MCF 10A (cell line): Measurements from ENCODE around the gene PLEKHJ1. TPM values are rescaled to one million over a fixed set of nuclear protein-coding genes. Genes with fewer than 3 reads are reported as not detected.

ENCODE experiments used
- BruUV-seq: library from RNA; stranded (reverse); fragments of 400-500 nt; replicated peaks from 2 replicates; lab custom pipeline; 2021; lab: Mats Ljungman, UMichigan
- CTCF ChIA-PET: fragments of 300-600 bp; sonication (Branson Sonifier 250); formaldehyde crosslinking; extraction: SDS; loops from one replicate; lab custom pipeline; 2021; ENCODE audit warnings: antibody characterized with exemption, inconsistent platforms; lab: Yijun Ruan, JAX
- POLR2A ChIA-PET: fragments of 300-600, 350-650 bp; sonication (Branson Sonifier 250); formaldehyde crosslinking; extraction: SDS; loops from one replicate; lab custom pipeline; 2020; ENCODE audit warnings: antibody characterized with exemption, inconsistent platforms; lab: Yijun Ruan, JAX
- DNase-seq: peaks from one replicate; pipeline ENCODE4 v3.0.0-alpha.2; 2018; ENCODE audit not compliant: unreplicated experiment
- H3K27ac Mint-ChIP-seq: one replicate; pipeline ENCODE4 v1.8.0; 2022; ENCODE audit warnings: mild to moderate bottlenecking, low read depth, mixed read lengths; ENCODE audit not compliant: unreplicated experiment
- H3K27me3 Mint-ChIP-seq: one replicate; pipeline ENCODE4 v1.8.0; 2022; ENCODE audit warnings: mixed read lengths; ENCODE audit not compliant: insufficient read depth, unreplicated experiment
- H3K36me3 Mint-ChIP-seq: one replicate; pipeline ENCODE4 v1.8.0; 2022; ENCODE audit warnings: mild to moderate bottlenecking, moderate library complexity, mixed read lengths; ENCODE audit not compliant: insufficient read depth, unreplicated experiment
- H3K4me1 Mint-ChIP-seq: one replicate; pipeline ENCODE4 v1.8.0; 2022; ENCODE audit warnings: mixed read lengths; ENCODE audit not compliant: insufficient read depth, unreplicated experiment
- H3K4me3 Mint-ChIP-seq: one replicate; pipeline ENCODE4 v1.8.0; 2022; ENCODE audit warnings: mild to moderate bottlenecking, moderate library complexity, mixed read lengths; ENCODE audit not compliant: unreplicated experiment
- H3K9me3 Mint-ChIP-seq: one replicate; pipeline ENCODE4 v1.8.0; 2022; ENCODE audit warnings: mixed read lengths; ENCODE audit not compliant: unreplicated experiment
- CTCF ChIP-seq: fragments of 200-600 bp; IDR thresholded peaks from one replicate; pipeline ENCODE4 v1.8.0; 2022; ENCODE audit warnings: antibody characterized with exemption, mild to moderate bottlenecking; ENCODE audit not compliant: unreplicated experiment
- intact Hi-C: fragments of 100-400 bp; cut with micrococcal nuclease; formaldehyde crosslinking; loops from 2 replicates; pipeline ENCODE4 v1.14.1; 2022
- total RNA-seq: library from RNA; stranded (reverse); gene quantifications from 2 replicates; pipeline ENCODE4 v1.2.3, GENCODE V29; 2022

The PLEKHJ1 gene
- total RNA-seq, 1 experiment from 2014 or later, result 54.1 TPM

- Mint-ChIP-seq H3K36me3 (peaks cover 53% of the 10 kb centered on the region), H3K27ac (no peak overlapping the region), H3K4me1 (peaks cover 4% of the 10 kb centered on the region), H3K4me3 (no peak overlapping the region), H3K9me3 (no peaks in the 10 kb centered on the region), H3K27me3 (no peaks in the 10 kb centered on the region)
- ChIA-PET POLR2A (interaction anchor here (2.0 kb wide), 1 partner anchor 10 kb away, joined by 6 read pairs; the partner anchor contains the start of gene PLEKHJ1), CTCF (interaction anchor here (0.5 kb wide), 1 partner anchor 1296 kb away, joined by 3 read pairs; no protein-coding TSS in a partner anchor)
- intact Hi-C loops, result no loop called here
- DNase-seq, result no peak
- BruUV-seq, result no TSS peak
- no peak for TF ChIP-seq CTCF
Measured at GRCh38 chr19:2225415-2226050, 10.6 kb downstream of the PLEKHJ1 start.

- no peak overlapping the region for H3K27ac Mint-ChIP-seq
- POLR2A ChIA-PET, result interaction anchor here (2.0 kb wide), 1 partner anchor 11 kb away, joined by 6 read pairs; the partner anchor contains the start of gene PLEKHJ1
Measured at GRCh38 chr19:2224754-2225349, 11.3 kb downstream of the PLEKHJ1 start.

DNA sequence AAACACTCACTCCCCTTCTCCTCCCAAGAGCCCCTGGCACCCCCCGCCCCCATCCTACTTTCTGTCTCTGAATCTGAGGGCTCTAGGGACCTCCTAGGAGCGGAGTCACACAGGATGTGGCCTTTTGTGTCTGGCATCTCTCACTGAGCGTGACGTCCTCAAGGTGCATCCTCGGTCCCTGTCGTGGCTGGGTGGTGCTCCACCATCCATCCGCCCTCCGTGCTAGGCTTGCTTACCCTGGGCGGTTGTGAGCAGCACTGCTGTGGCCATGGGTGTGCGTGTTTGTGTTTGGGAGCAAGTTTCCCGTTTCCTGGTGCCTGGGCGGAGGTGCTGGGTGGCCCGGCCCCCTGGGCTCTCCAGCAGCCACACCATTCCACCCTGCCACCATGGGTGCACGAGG is 12.2 kb downstream of the PLEKHJ1 start:
- H3K27ac Mint-ChIP-seq, result no peak overlapping the region

More at GRCh38 chr19:2224754-2225349, 11.3 kb downstream of the PLEKHJ1 start:
- TF ChIP-seq CTCF, result no peak
- H3K36me3 Mint-ChIP-seq, result peaks cover 60% of the 10 kb centered on the region
- no peak for DNase-seq
- intact Hi-C loops, result no loop called here
- H3K27me3 Mint-ChIP-seq, result no peaks in the 10 kb centered on the region
- no peak overlapping the region for H3K4me3 Mint-ChIP-seq
- H3K9me3 Mint-ChIP-seq, result no peaks in the 10 kb centered on the region
- CTCF ChIA-PET, result no interaction called here
- no TSS peak for BruUV-seq
- peaks cover 4% of the 10 kb centered on the region for H3K4me1 Mint-ChIP-seq

More for the DNA sequence above, 12.2 kb downstream of the PLEKHJ1 start:
- Mint-ChIP-seq H3K4me3 (no peak overlapping the region), H3K27me3 (no peaks in the 10 kb centered on the region), H3K9me3 (no peaks in the 10 kb centered on the region), H3K36me3 (peaks cover 61% of the 10 kb centered on the region), H3K4me1 (peaks cover 3% of the 10 kb centered on the region)
- BruUV-seq, result no TSS peak
- no peak for TF ChIP-seq CTCF
- POLR2A ChIA-PET, result no interaction called here
- DNase-seq, result no peak
- intact Hi-C loops, result no loop called here
- CTCF ChIA-PET, result no interaction called here
